HG03066 (cell line): ENCODE results near the gene PSMC3IP.
A peak's percentile ranks its signal among the peaks of the same experiment; 100 is the strongest.
"Not testable (repeated sequence)": the region's sequence is repeated elsewhere in the genome, so short reads cannot be mapped to it uniquely, and the experiment has no call there.

Experiments
- ATAC-seq: cut with Tn5 transposase; IDR thresholded peaks from one replicate; pipeline ENCODE4 v1.9.1; 2021; ENCODE audit warnings: low read depth; ENCODE audit not compliant: unreplicated experiment

Gene PSMC3IP

GRCh38 chr17:42541041-42541833 is 36.3 kb downstream of the PSMC3IP start:
- no peak for ATAC-seq

GRCh38 chr17:42540558-42540957 is 37.0 kb downstream of the PSMC3IP start:
- not testable (repeated sequence) for ATAC-seq

- ATAC-seq: no peak
These were observed 39.0 kb downstream of the PSMC3IP start for GRCh38 chr17:42538482-42538881.

- no peak for ATAC-seq
These were observed 39.6 kb downstream of the PSMC3IP start for GRCh38 chr17:42537826-42538451.

- ATAC-seq: no peak
These were observed 40.2 kb downstream of the PSMC3IP start for GRCh38 chr17:42537156-42537805.

GRCh38 chr17:42536372-42537155 is 41.0 kb downstream of the PSMC3IP start:
- peak; percentile 66 for ATAC-seq

- ATAC-seq: peak; percentile 77
These were observed 41.5 kb downstream of the PSMC3IP start, which contains the start of gene NAGLU for GRCh38 chr17:42536048-42536371. NAGLU (plus strand) TSS chr17:42536241; CDS start chr17:42536273, 32 bp downstream.

GRCh38 chr17:42535155-42536047 is 42.1 kb downstream of the PSMC3IP start:
- ATAC-seq: no peak

GRCh38 chr17:42531455-42532354 is 45.8 kb downstream of the PSMC3IP start:
- no peak for ATAC-seq

- no peak for ATAC-seq
These were observed 46.5 kb downstream of the PSMC3IP start for GRCh38 chr17:42530952-42531454.

GRCh38 chr17:42529061-42529460 is 48.5 kb downstream of the PSMC3IP start:
- ATAC-seq: no peak

- no peak for ATAC-seq
These were observed 49.6 kb downstream of the PSMC3IP start for GRCh38 chr17:42527932-42528331.

- ATAC-seq: no peak
These were observed 51.5 kb downstream of the PSMC3IP start for GRCh38 chr17:42526031-42526444.

GRCh38 chr17:42525221-42525620 is 52.3 kb downstream of the PSMC3IP start:
- ATAC-seq: no peak

- no peak for ATAC-seq
These were observed 54.7 kb downstream of the PSMC3IP start for GRCh38 chr17:42522798-42523278.
